ENCODE measurements around the gene RELA. TPM values are rescaled to one million over a fixed set of nuclear protein-coding genes. Genes with fewer than 3 reads are reported as not detected.

RELA gene
- total RNA-seq, 1 experiment from 2014 or later, result 35.1 TPM

DNA sequence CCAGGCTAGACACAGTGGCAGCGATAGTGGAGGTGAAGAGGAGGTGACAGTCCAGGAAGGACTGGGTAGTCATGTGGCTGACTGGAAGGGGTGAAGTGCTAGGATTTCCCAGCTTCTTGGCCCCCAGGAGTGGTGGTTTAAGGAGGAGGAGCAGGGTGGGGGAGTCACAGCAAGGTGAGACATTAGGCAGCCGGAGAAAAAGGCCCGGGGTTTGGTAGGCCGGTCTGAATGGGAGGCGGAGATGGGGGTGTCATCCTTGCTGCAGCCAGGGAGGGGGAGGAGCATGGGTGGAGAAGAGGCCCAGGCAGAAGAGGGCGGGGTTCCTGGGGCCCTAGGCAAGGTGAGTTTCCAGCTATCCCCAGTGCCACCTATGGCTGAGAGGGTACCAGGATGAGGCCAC, 18.7 kb downstream of the RELA start (continued):
- TF ChIP-seq IRF2 (CRISPR knock-in tag; IDR thresholded peaks at IDR 0.05; ENCODE audit: borderline replicate concordance, low read depth) (no peak), ZNF396 (CRISPR knock-in tag; IDR thresholded peaks at IDR 0.05; ENCODE audit: borderline replicate concordance) (no peak), RELA (CRISPR knock-in tag; IDR thresholded peaks at IDR 0.05; ENCODE audit: borderline replicate concordance) (no peak), RORB (CRISPR knock-in tag; IDR thresholded peaks at IDR 0.05) (no peak), TEAD1 (CRISPR knock-in tag; IDR thresholded peaks at IDR 0.05) (no peak), ZNF317 (CRISPR knock-in tag; IDR thresholded peaks at IDR 0.05; ENCODE audit: borderline replicate concordance, low read depth) (no peak)
- TF ChIP-seq, protein P1, sequence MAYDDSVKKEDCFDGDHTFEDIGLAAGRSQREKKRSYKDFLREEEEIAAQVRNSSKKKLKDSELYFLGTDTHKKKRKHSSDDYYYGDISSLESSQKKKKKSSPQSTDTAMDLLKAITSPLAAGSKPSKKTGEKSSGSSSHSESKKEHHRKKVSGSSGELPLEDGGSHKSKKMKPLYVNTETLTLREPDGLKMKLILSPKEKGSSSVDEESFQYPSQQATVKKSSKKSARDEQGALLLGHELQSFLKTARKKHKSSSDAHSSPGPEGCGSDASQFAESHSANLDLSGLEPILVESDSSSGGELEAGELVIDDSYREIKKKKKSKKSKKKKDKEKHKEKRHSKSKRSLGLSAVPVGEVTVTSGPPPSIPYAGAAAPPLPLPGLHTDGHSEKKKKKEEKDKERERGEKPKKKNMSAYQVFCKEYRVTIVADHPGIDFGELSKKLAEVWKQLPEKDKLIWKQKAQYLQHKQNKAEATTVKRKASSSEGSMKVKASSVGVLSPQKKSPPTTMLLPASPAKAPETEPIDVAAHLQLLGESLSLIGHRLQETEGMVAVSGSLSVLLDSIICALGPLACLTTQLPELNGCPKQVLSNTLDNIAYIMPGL (CRISPR knock-in tag; IDR thresholded peaks at IDR 0.05), result no peak
- TF ChIP-seq, protein P2, sequence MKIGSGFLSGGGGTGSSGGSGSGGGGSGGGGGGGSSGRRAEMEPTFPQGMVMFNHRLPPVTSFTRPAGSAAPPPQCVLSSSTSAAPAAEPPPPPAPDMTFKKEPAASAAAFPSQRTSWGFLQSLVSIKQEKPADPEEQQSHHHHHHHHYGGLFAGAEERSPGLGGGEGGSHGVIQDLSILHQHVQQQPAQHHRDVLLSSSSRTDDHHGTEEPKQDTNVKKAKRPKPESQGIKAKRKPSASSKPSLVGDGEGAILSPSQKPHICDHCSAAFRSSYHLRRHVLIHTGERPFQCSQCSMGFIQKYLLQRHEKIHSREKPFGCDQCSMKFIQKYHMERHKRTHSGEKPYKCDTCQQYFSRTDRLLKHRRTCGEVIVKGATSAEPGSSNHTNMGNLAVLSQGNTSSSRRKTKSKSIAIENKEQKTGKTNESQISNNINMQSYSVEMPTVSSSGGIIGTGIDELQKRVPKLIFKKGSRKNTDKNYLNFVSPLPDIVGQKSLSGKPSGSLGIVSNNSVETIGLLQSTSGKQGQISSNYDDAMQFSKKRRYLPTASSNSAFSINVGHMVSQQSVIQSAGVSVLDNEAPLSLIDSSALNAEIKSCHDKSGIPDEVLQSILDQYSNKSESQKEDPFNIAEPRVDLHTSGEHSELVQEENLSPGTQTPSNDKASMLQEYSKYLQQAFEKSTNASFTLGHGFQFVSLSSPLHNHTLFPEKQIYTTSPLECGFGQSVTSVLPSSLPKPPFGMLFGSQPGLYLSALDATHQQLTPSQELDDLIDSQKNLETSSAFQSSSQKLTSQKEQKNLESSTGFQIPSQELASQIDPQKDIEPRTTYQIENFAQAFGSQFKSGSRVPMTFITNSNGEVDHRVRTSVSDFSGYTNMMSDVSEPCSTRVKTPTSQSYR (CRISPR knock-in tag; IDR thresholded peaks at IDR 0.05), result no peak
- TF ChIP-seq, protein P3, sequence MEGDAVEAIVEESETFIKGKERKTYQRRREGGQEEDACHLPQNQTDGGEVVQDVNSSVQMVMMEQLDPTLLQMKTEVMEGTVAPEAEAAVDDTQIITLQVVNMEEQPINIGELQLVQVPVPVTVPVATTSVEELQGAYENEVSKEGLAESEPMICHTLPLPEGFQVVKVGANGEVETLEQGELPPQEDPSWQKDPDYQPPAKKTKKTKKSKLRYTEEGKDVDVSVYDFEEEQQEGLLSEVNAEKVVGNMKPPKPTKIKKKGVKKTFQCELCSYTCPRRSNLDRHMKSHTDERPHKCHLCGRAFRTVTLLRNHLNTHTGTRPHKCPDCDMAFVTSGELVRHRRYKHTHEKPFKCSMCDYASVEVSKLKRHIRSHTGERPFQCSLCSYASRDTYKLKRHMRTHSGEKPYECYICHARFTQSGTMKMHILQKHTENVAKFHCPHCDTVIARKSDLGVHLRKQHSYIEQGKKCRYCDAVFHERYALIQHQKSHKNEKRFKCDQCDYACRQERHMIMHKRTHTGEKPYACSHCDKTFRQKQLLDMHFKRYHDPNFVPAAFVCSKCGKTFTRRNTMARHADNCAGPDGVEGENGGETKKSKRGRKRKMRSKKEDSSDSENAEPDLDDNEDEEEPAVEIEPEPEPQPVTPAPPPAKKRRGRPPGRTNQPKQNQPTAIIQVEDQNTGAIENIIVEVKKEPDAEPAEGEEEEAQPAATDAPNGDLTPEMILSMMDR (IDR thresholded peaks at IDR 0.05), result no peak
- TF ChIP-seq, protein P4, sequence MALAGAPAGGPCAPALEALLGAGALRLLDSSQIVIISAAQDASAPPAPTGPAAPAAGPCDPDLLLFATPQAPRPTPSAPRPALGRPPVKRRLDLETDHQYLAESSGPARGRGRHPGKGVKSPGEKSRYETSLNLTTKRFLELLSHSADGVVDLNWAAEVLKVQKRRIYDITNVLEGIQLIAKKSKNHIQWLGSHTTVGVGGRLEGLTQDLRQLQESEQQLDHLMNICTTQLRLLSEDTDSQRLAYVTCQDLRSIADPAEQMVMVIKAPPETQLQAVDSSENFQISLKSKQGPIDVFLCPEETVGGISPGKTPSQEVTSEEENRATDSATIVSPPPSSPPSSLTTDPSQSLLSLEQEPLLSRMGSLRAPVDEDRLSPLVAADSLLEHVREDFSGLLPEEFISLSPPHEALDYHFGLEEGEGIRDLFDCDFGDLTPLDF (CRISPR knock-in tag; IDR thresholded peaks at IDR 0.05), result no peak

DNA sequence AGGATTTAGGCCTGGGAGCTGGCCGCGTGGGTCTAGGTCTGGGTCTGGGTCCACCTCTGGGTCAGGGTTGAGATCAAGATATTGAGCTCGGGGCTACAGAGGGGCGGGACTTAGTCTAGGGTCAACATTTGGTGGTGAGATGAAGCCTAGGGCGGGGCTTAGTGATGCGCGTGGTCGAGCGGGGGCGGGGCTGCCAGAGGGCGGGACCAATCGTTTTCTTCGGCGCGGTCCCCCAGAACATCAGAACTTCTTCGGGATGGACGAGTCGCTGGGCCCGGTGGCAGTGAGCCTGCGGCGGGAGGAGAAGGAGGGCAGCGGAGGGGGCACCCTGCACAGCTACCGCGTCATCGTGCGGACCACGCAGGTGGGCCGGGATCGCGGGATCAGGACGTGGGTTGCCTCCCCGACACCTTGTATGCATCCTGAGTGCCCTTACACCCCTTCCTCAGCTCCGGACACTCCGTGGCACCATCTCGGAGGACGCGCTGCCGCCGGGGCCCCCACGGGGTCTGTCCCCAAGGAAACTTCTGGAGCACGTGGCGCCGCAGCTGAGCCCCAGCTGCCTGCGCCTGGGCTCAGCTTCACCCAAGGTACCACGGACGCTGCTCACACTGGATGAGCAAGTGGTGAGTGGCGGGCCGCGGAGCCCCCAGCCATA, 20.6 kb downstream of the RELA start:
- CTCF ChIA-PET, result interaction anchor here (0.6 to 2.8 kb wide), 16 partner anchors 9 to 287 kb away, joined by 3 to 13 read pairs (median 4); partner anchors contain the start of genes KAT5, MUS81 and ZNRD2

More for the DNA sequence above, 20.6 kb downstream of the RELA start:
- DNase-seq (ENCODE audit: low spot score) (peak; percentile 87), ATAC-seq (peak; percentile 53)
- POLR2A ChIA-PET, result interaction anchor here (1.4 to 1.8 kb wide), 2 partner anchors 11 to 142 kb away, joined by 3 to 9 read pairs; no protein-coding TSS in a partner anchor
- H3K27me3 Mint-ChIP-seq (ENCODE audit: low read depth), result no peaks in the 10 kb centered on the region
- H3K4me3 Mint-ChIP-seq, result peak overlapping the region; percentile 69
- peaks cover 34% of the 10 kb centered on the region for H3K4me1 Mint-ChIP-seq
- H3K9me3 Mint-ChIP-seq, result no peaks in the 10 kb centered on the region
- H3K27ac Mint-ChIP-seq, result peak overlapping the region; percentile 85
- H3K36me3 Mint-ChIP-seq, result peaks cover 3% of the 10 kb centered on the region
- TF ChIP-seq SP1 (CRISPR knock-in tag; conservative IDR thresholded peaks at IDR 0.05), result peak; percentile 51; the same call in 1 of the 2 replicates
- TF ChIP-seq, protein P5, sequence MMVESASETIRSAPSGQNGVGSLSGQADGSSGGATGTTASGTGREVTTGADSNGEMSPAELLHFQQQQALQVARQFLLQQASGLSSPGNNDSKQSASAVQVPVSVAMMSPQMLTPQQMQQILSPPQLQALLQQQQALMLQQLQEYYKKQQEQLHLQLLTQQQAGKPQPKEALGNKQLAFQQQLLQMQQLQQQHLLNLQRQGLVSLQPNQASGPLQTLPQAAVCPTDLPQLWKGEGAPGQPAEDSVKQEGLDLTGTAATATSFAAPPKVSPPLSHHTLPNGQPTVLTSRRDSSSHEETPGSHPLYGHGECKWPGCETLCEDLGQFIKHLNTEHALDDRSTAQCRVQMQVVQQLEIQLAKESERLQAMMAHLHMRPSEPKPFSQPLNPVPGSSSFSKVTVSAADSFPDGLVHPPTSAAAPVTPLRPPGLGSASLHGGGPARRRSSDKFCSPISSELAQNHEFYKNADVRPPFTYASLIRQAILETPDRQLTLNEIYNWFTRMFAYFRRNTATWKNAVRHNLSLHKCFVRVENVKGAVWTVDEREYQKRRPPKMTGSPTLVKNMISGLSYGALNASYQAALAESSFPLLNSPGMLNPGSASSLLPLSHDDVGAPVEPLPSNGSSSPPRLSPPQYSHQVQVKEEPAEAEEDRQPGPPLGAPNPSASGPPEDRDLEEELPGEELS (CRISPR knock-in tag; IDR thresholded peaks at IDR 0.05), result 0 out of 2 replicates have a peak, but pooled peaks have one; percentile 15
- no peak for TF ChIP-seq ZNF317 (CRISPR knock-in tag; IDR thresholded peaks at IDR 0.05; ENCODE audit: borderline replicate concordance, low read depth)
- TF ChIP-seq, protein P6, sequence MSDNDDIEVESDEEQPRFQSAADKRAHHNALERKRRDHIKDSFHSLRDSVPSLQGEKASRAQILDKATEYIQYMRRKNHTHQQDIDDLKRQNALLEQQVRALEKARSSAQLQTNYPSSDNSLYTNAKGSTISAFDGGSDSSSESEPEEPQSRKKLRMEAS (CRISPR knock-in tag; IDR thresholded peaks at IDR 0.05), result 0 out of 2 replicates have a peak, but pooled peaks have one; percentile 17
- TF ChIP-seq, protein P4 (CRISPR knock-in tag; IDR thresholded peaks at IDR 0.05), result no peak
- no peak for TF ChIP-seq PRRX2 (CRISPR knock-in tag; IDR thresholded peaks at IDR 0.05)
- TF ChIP-seq, protein P7, sequence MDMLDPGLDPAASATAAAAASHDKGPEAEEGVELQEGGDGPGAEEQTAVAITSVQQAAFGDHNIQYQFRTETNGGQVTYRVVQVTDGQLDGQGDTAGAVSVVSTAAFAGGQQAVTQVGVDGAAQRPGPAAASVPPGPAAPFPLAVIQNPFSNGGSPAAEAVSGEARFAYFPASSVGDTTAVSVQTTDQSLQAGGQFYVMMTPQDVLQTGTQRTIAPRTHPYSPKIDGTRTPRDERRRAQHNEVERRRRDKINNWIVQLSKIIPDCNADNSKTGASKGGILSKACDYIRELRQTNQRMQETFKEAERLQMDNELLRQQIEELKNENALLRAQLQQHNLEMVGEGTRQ (CRISPR knock-in tag; IDR thresholded peaks at IDR 0.05), result 0 out of 2 replicates have a peak, but pooled peaks have one; percentile 25
- TF ChIP-seq TCF7 (CRISPR knock-in tag; IDR thresholded peaks at IDR 0.05; ENCODE audit: low read depth), result no peak
- TF ChIP-seq NFYB (CRISPR knock-in tag; conservative IDR thresholded peaks at IDR 0.05; ENCODE audit: low read depth), result peak; percentile 54

Measured in WTC11 (cell line).